Measurements from ENCODE around the gene GLRX. TPM values are rescaled to one million over a fixed set of nuclear protein-coding genes. Genes with fewer than 3 reads are reported as not detected.

Gene GLRX
- polyA plus RNA-seq, 1 experiment = 295 TPM

DNA sequence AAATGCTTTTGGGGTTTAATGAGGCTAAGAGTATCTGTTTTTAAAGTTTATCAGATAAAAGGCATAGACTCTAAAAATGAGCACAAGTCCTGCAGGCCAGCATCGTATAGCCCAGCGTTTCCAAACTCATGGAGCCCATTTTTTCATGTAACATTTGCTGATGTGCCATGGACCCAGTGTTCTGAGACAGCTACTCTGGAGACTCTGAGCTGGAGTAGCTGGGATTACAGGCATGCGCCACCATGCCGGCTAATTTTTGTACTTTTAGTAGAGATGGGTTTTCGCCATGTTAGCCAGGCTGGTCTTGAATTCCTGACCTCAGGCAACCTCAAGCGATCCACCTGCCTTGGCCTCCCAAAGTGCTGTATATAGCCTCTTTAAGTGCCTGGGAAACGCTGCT, 15.8 kb downstream of the GLRX start:
- POLR2A ChIA-PET = no interaction called here
- DNase-seq (ENCODE audit: low read depth) = no peak
- TF ChIP-seq, protein P1, sequence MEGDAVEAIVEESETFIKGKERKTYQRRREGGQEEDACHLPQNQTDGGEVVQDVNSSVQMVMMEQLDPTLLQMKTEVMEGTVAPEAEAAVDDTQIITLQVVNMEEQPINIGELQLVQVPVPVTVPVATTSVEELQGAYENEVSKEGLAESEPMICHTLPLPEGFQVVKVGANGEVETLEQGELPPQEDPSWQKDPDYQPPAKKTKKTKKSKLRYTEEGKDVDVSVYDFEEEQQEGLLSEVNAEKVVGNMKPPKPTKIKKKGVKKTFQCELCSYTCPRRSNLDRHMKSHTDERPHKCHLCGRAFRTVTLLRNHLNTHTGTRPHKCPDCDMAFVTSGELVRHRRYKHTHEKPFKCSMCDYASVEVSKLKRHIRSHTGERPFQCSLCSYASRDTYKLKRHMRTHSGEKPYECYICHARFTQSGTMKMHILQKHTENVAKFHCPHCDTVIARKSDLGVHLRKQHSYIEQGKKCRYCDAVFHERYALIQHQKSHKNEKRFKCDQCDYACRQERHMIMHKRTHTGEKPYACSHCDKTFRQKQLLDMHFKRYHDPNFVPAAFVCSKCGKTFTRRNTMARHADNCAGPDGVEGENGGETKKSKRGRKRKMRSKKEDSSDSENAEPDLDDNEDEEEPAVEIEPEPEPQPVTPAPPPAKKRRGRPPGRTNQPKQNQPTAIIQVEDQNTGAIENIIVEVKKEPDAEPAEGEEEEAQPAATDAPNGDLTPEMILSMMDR (IDR thresholded peaks at IDR 0.05; ENCODE audit: insufficient read depth, low read depth, low read length) = no peak
- H3K4me3 ChIP-seq (ENCODE audit: low read depth, low read length) = no peak overlapping the region
- no peaks in the 10 kb centered on the region for H3K36me3 ChIP-seq (ENCODE audit: control insufficient read depth, insufficient read depth, low read length)
- no peaks in the 10 kb centered on the region for H3K27me3 ChIP-seq (ENCODE audit: control insufficient read depth, insufficient read depth, low read length)
- CTCF ChIA-PET = no interaction called here

DNA sequence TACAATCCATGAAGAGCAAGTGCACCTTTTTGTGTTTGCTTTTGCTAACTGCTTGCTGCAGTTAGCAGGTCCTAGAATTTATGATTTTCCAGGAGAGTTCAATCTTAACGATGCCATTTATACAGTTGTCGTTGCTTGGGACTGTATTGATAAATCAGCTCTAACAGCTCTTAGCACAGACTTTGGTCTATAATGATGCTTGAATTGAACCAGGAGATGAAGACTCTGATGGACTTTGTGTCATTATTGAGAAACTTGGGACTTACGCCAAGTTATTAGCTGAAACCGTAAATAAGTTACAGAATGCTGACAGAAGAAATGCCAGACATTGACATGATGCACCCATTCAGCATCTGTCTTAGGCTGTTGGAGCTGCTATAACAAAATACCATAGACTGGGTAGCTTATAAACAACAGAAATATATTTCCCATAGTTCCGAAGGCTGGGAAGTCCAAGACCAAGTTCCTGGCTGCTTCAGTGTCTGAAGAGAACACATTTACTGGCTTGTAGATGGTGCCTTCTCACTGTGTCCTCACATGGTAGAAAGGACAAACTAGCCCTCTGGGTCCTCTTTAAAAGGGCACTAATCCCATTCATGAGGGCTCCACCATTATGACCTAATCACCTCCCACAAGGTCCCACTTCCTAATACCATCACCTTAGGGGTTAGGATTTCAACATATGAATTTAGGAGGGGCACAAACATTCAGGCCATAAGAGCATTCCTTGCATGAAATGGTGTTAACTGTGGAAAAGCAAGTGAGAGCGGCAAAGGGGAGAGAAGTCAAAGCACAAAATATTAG, 17.6 kb downstream of the GLRX start:
- TF ChIP-seq, protein P1 (IDR thresholded peaks at IDR 0.05; ENCODE audit: insufficient read depth, low read depth, low read length) = no peak
- Histone ChIP-seq H3K36me3 (ENCODE audit: control insufficient read depth, insufficient read depth, low read length) (no peaks in the 10 kb centered on the region), H3K4me3 (ENCODE audit: low read depth, low read length) (no peak overlapping the region), H3K27me3 (ENCODE audit: control insufficient read depth, insufficient read depth, low read length) (no peaks in the 10 kb centered on the region)
- DNase-seq (ENCODE audit: low read depth) = no peak
- ChIA-PET CTCF (interaction anchor here (1.1 kb wide), 1 partner anchor 41 kb away, joined by 3 read pairs; no protein-coding TSS in a partner anchor), POLR2A (no interaction called here)

DNA sequence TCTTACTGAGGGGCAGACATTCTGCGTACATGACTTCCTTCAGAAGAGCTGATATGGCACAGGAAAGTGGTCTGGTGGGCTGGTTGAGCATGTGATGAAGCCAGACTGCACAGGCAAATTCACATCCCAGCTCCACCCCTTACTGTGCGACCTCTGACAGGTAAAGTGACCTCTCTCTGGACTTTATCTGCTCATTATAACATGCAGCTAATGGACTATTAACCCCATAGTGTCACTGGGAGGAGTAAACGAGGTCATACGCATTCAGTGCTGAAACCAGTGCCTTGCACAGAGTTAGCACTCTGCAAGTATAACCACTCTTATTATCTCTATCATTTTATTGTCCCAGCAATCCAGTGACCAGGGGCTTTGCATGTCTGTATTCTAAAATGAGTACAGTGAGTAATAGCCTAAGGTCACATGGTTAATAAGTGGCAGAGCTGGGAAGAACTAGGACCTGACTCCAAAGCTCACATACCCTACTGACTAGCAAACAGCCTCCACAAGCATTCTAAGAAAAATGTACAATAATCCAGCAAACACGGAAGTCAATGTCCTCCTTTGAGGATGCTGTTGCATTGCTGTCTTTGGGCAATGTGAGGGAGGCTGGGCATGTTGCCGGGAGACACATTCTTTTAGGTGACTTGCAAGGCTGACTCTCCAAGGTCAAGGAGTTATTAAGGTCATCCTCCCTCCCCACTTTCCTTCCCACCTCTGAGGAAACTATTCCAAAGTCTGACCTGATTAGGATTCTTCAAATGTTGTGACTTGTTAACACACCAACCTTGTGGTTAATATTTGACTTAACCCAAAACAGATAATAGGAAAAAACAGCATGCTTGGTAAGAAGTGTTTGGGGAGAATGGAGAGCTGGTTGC, 19.0 kb downstream of the GLRX start:
- H3K36me3 ChIP-seq (ENCODE audit: control insufficient read depth, insufficient read depth, low read length) = no peaks in the 10 kb centered on the region
- no peaks in the 10 kb centered on the region for H3K27me3 ChIP-seq (ENCODE audit: control insufficient read depth, insufficient read depth, low read length)
- no peak overlapping the region for H3K4me3 ChIP-seq (ENCODE audit: low read depth, low read length)
- TF ChIP-seq, protein P1 (IDR thresholded peaks at IDR 0.05; ENCODE audit: insufficient read depth, low read depth, low read length) = no peak
- POLR2A ChIA-PET = interaction anchor here (0.6 kb wide), 1 partner anchor 384 kb away, joined by 3 read pairs; no protein-coding TSS in a partner anchor
- no peak for DNase-seq (ENCODE audit: low read depth)
- CTCF ChIA-PET = interaction anchor here (1.1 to 2.9 kb wide), 2 partner anchors 22 to 43 kb away, joined by 4 to 10 read pairs; no protein-coding TSS in a partner anchor

DNA sequence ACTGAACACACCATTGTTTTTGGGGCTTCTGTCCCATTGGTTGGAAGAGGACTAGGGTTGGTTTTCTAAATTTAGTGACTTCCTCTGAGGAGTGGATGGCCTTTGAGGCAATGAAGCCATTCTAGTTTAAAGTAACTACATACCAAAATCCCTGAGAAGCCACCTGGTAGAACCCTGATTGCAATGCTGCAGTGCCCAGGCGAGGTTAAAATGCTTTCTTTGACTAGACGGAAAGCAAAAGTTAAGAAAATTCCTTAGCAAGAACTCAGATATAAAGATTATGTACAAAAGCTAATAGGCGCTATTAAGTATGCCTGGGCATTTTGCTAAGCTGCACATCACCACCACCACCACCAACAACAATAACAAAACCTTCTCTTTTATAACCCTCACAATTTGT, 20.6 kb downstream of the GLRX start:
- POLR2A ChIA-PET = no interaction called here
- CTCF ChIA-PET = interaction anchor here (1.2 to 2.9 kb wide), 3 partner anchors 9 to 138 kb away, joined by 4 to 10 read pairs (median 4); no protein-coding TSS in a partner anchor

More for the DNA sequence above, 20.6 kb downstream of the GLRX start:
- Histone ChIP-seq H3K4me3 (ENCODE audit: low read depth, low read length) (no peak overlapping the region), H3K36me3 (ENCODE audit: control insufficient read depth, insufficient read depth, low read length) (no peaks in the 10 kb centered on the region), H3K27me3 (ENCODE audit: control insufficient read depth, insufficient read depth, low read length) (no peaks in the 10 kb centered on the region)
- TF ChIP-seq, protein P1 (IDR thresholded peaks at IDR 0.05; ENCODE audit: insufficient read depth, low read depth, low read length) = no peak
- DNase-seq (ENCODE audit: low read depth) = no peak
